Posterior vena cava (tissue), 2 donors: ENCODE results near the gene ADRM1. TPM values are rescaled to one million over a fixed set of nuclear protein-coding genes. Genes with fewer than 3 reads are reported as not detected.
A peak's percentile ranks its signal among the peaks of the same experiment; 100 is the strongest.

Experiments
- DNase-seq: peaks from one replicate; pipeline ENCODE4 v3.0.0-alpha.2; 2020; ENCODE audit warnings: low spot score
- intact Hi-C, 2 donors: fragments of 100-400 bp; cut with DNase I; formaldehyde crosslinking; loops; one replicate each; pipeline versions ENCODE4 v1.14.1 to v1.14.2; 2022 to 2023
- total RNA-seq, 2 donors: library from RNA; stranded (reverse); fragmentation: NEBNext Ultra II Directional; extraction: Animal tissue kit (Norgen Biotek cat#: 25700); gene quantifications; one replicate each; pipeline ENCODE4 v1.2.1, GENCODE V29; 2021
- donor health status: DM: yes; HTN: yes; CAD: no.
- donor health status: DM: yes; HTN: yes; CAD: no.

The ADRM1 gene
- total RNA-seq, 2 donors from 2014 or later: 60.9 to 70.3 TPM

GRCh38 chr20:62294516-62294915, 8.3 kb upstream of the ADRM1 start:
- intact Hi-C loops: no loop called here
- no peak for DNase-seq

GRCh38 chr20:62296724-62297448, 5.9 kb upstream of the ADRM1 start:
- DNase-seq: no peak
- intact Hi-C loops: no loop called here

- DNase-seq: no peak
- intact Hi-C loops: no loop called here
These were observed 5.2 kb upstream of the ADRM1 start for GRCh38 chr20:62297449-62298227.

- intact Hi-C loops: no loop called here
- DNase-seq: no peak
These were observed 4.1 kb upstream of the ADRM1 start for GRCh38 chr20:62298577-62299249.

- no peak for DNase-seq
- intact Hi-C loops: loop anchor here in 1 of 2 donors (5.0 kb wide), 1 partner anchor 83 kb away; no protein-coding TSS in a partner anchor
These were observed 3.0 kb upstream of the ADRM1 start for GRCh38 chr20:62299666-62300236.

GRCh38 chr20:62300319-62300718, 2.5 kb upstream of the ADRM1 start:
- intact Hi-C loops: loop anchor here in 1 of 2 donors (5.0 kb wide), 1 partner anchor 82 kb away; no protein-coding TSS in a partner anchor
- DNase-seq: no peak

GRCh38 chr20:62301111-62301668, 1.6 kb upstream of the ADRM1 start:
- DNase-seq: no peak
- intact Hi-C loops: loop anchor here in 1 of 2 donors (5.0 kb wide), 1 partner anchor 81 kb away; no protein-coding TSS in a partner anchor

GRCh38 chr20:62301773-62302340, 940 bp upstream of the ADRM1 start:
- intact Hi-C loops: loop anchor here (2.0 to 5.0 kb wide), 2 partner anchors 80 to 81 kb away; no protein-coding TSS in a partner anchor

GRCh38 chr20:62303062-62303339, 204 bp downstream of the ADRM1 start:
- DNase-seq: no peak

More at GRCh38 chr20:62301773-62302340, 940 bp upstream of the ADRM1 start:
- DNase-seq: peak; percentile 98

GRCh38 chr20:62303340-62304226, 786 bp downstream of the ADRM1 start:
- intact Hi-C loops: loop anchor here (2.0 to 5.0 kb wide), 2 partner anchors 79 kb away; no protein-coding TSS in a partner anchor
- DNase-seq: no peak

More at GRCh38 chr20:62303062-62303339, 204 bp downstream of the ADRM1 start:
- intact Hi-C loops: loop anchor here (2.0 to 5.0 kb wide), 2 partner anchors 79 to 80 kb away; no protein-coding TSS in a partner anchor

GRCh38 chr20:62304331-62305148, 1.7 kb downstream of the ADRM1 start:
- intact Hi-C loops: loop anchor here in 1 of 2 donors (5.0 kb wide), 1 partner anchor 78 kb away; no protein-coding TSS in a partner anchor
- no peak for DNase-seq

GRCh38 chr20:62305149-62305764, 2.5 kb downstream of the ADRM1 start:
- intact Hi-C loops: no loop called here
- no peak for DNase-seq

- DNase-seq: no peak
- intact Hi-C loops: no loop called here
These were observed 3.1 kb downstream of the ADRM1 start for GRCh38 chr20:62305765-62306413.

GRCh38 chr20:62306414-62307187, 3.8 kb downstream of the ADRM1 start:
- intact Hi-C loops: no loop called here
- DNase-seq: no peak
